SJSA1 (cell line): ENCODE data around the gene PYY. TPM values are rescaled to one million over a fixed set of nuclear protein-coding genes. Genes with fewer than 3 reads are reported as not detected.
A peak's percentile ranks its signal among the peaks of the same experiment; 100 is the strongest.
"Not testable (repeated sequence)": the region's sequence is repeated elsewhere in the genome, so short reads cannot be mapped to it uniquely, and the experiment has no call there.

Experiments used
- DNase-seq, 2 experiments: peaks; one replicate each; pipeline ENCODE4 v3.0.0-alpha.2; 2015 to 2020; ENCODE audit warnings: low spot score in 2 of 2, low read depth in 1 of 2
- H3K27ac ChIP-seq: fragments of 250-450 bp; sonication (Bioruptor Pico); 2 replicates; pipeline ENCODE4 v1.5.1; 2020; ENCODE audit warnings: mild to moderate bottlenecking, moderate library complexity
- H3K27me3 ChIP-seq: fragments of 250-450 bp; sonication (Bioruptor Pico); replicated peaks from 2 replicates; pipeline ENCODE4 v1.5.1; 2020; ENCODE audit warnings: mild to moderate bottlenecking, moderate library complexity
- H3K36me3 ChIP-seq: fragments of 250-450 bp; sonication (Bioruptor Pico); 2 replicates; pipeline ENCODE4 v1.5.1; 2020; ENCODE audit warnings: mild to moderate bottlenecking
- H3K4me1 ChIP-seq: fragments of 250-450 bp; sonication (Bioruptor Pico); replicated peaks from 2 replicates; pipeline ENCODE4 v1.6.1; 2021; ENCODE audit warnings: mild to moderate bottlenecking
- H3K4me3 ChIP-seq: fragments of 250-450 bp; sonication (Bioruptor Pico); 2 replicates; pipeline ENCODE4 v1.5.1; 2020; ENCODE audit warnings: mild to moderate bottlenecking
- H3K9me3 ChIP-seq: fragments of 250-450 bp; sonication (Bioruptor Pico); replicated peaks from 2 replicates; pipeline ENCODE4 v1.5.1; 2020; ENCODE audit warnings: mild to moderate bottlenecking
- total RNA-seq: library from RNA; depleted of rRNA; stranded (reverse); fragments of >200 nt; shearing (Covaris generic); gene quantifications from 2 replicates; pipeline ENCODE4 v1.2.3, GENCODE V29; 2014

Gene PYY
- total RNA-seq, 1 experiment from 2014 or later: not detected

GRCh38 chr17:43950554-43950953, 3.2 kb downstream of the PYY start:
- H3K4me3 ChIP-seq: no peak overlapping the region
- no peak for DNase-seq
- no peak overlapping the region for H3K27ac ChIP-seq
- H3K4me1 ChIP-seq: peaks cover 28% of the 10 kb centered on the region
- H3K27me3 ChIP-seq: no peaks in the 10 kb centered on the region
- H3K9me3 ChIP-seq: no peaks in the 10 kb centered on the region
- no peaks in the 10 kb centered on the region for H3K36me3 ChIP-seq

DNA sequence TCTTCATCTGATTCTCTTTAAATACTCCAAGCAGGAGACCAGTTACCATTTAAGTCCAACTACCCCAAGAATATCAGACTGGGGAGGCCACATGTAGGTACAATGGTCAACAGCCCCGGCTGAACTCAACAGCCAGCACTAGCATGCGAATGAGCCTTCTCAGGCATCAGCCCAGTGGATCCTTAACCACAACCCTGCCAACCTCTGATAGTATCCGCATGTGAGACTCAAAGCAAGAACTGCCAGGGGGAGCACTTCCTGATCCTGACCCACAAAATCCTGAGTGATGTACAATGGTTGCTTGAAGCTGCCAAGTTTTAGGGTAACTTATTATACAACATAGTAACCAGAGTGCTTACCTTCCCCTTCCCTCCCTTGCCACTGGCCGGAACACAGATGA, 4.0 kb downstream of the PYY start:
- no peaks in the 10 kb centered on the region for H3K36me3 ChIP-seq
- DNase-seq: no peak

DNA sequence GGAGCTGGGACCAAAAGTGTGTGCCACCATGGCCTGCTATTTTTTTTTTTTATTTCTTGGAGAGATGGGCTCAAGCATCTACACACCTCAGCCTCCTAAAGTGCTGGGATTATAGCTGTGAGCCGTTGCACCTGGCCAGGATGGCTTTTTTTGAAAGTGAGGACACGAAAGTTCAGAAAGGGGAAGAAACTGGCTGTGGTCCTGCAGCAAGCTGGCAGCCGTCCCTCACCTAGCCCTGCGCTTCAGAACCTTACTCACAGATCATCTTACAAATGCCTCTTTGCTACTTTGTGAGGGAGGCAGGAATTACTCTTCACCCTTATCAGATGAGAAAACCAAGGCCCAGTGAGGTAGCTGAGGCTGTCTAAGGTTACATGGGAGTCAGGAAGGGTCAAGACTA, 7.0 kb downstream of the PYY start:
- H3K27ac ChIP-seq: no peak overlapping the region
- H3K9me3 ChIP-seq: no peaks in the 10 kb centered on the region
- H3K36me3 ChIP-seq: no peaks in the 10 kb centered on the region
- H3K4me3 ChIP-seq: no peak overlapping the region
- peaks cover 16% of the 10 kb centered on the region for H3K4me1 ChIP-seq
- no peak for DNase-seq
- H3K27me3 ChIP-seq: no peaks in the 10 kb centered on the region

More for the DNA sequence above, 4.0 kb downstream of the PYY start:
- no peak overlapping the region for H3K27ac ChIP-seq
- H3K9me3 ChIP-seq: no peaks in the 10 kb centered on the region
- H3K27me3 ChIP-seq: no peaks in the 10 kb centered on the region
- peaks cover 28% of the 10 kb centered on the region for H3K4me1 ChIP-seq
- H3K4me3 ChIP-seq: no peak overlapping the region

DNA sequence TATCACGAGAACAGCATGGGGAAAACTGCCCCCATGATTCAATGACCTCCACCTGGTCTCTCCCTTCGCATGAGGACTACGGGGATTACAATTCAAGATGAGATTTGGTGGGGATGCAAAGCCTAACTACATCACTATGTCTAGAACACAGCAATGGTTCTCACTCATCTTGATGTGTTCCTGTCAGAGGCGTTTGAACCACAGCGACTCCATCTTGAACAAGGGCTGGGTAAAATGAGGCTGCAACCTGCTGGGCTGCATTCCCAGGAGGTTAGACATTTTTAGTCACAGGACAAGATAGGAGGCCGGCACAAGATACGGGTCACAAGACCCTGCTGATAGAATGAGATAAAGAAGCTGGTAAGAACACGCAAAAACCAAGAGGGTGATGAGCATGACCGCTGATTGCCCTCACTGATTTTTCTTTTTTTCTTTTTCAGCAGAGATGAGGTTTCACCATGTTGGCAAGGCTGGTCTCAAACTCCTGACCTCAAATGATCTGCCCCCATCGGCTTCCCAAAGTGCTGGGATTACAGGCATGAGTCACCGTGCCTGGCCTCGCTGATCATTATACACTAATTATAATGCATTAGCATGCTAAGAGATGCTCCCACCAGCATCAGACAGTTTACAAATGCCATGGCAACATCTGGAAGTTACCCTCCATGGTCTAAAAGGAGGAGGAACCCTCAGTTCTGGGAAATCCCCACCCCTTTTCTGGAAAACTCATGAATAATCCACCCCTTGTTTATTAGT, 8.5 kb downstream of the PYY start:
- DNase-seq: no peak
- H3K9me3 ChIP-seq: no peaks in the 10 kb centered on the region
- 0 out of 2 replicates have a peak, but pooled peaks cover 3% of the 10 kb centered on the region for H3K27me3 ChIP-seq
- H3K27ac ChIP-seq: no peak overlapping the region
- H3K4me1 ChIP-seq: peaks cover 8% of the 10 kb centered on the region
- no peak overlapping the region for H3K4me3 ChIP-seq
- no peaks in the 10 kb centered on the region for H3K36me3 ChIP-seq

GRCh38 chr17:43942051-43942685, 11.6 kb downstream of the PYY start, which contains the start of gene PPY:
Gene PPY, minus strand, starts transcription at chr17:43942476. Its CDS starts 822 bp downstream, at chr17:43941654.
- no peak for DNase-seq
- H3K27ac ChIP-seq: no peak within 1 kb of the TSS
- H3K4me3 ChIP-seq: no peak within 1 kb of the TSS
- H3K36me3 ChIP-seq: no peaks in the 10 kb centered on the region
- H3K9me3 ChIP-seq: no peaks in the 10 kb centered on the region
- H3K4me1 ChIP-seq: peaks cover 8% of the 10 kb centered on the region
- H3K27me3 ChIP-seq: peaks cover 21% of the 10 kb centered on the region

- H3K36me3 ChIP-seq: no peaks in the 10 kb centered on the region
- H3K27ac ChIP-seq: no peak overlapping the region
- DNase-seq: peak; percentile 62 to 74
These were observed 13.1 kb downstream of the PYY start for GRCh38 chr17:43940630-43941029.

GRCh38 chr17:43939886-43940285, 13.9 kb downstream of the PYY start:
- H3K9me3 ChIP-seq: no peaks in the 10 kb centered on the region
- H3K4me1 ChIP-seq: peaks cover 8% of the 10 kb centered on the region
- peaks cover 24% of the 10 kb centered on the region for H3K27me3 ChIP-seq
- H3K27ac ChIP-seq: no peak overlapping the region
- no peaks in the 10 kb centered on the region for H3K36me3 ChIP-seq
- no peak for DNase-seq
- H3K4me3 ChIP-seq: no peak overlapping the region

More at GRCh38 chr17:43940630-43941029, 13.1 kb downstream of the PYY start:
- Histone ChIP-seq H3K27me3 (peaks cover 24% of the 10 kb centered on the region), H3K9me3 (no peaks in the 10 kb centered on the region), H3K4me3 (no peak overlapping the region), H3K4me1 (peaks cover 8% of the 10 kb centered on the region)

- not testable (repeated sequence) for H3K4me3 ChIP-seq, H3K27ac ChIP-seq, H3K9me3 ChIP-seq, H3K36me3 ChIP-seq, DNase-seq, H3K4me1 ChIP-seq
- H3K27me3 ChIP-seq: peaks cover 26% of the 10 kb centered on the region
These were observed 14.3 kb downstream of the PYY start for GRCh38 chr17:43939452-43939851.

GRCh38 chr17:43938838-43939182, 14.9 kb downstream of the PYY start:
- no peak overlapping the region for H3K4me3 ChIP-seq
- H3K4me1 ChIP-seq: peaks cover 6% of the 10 kb centered on the region
- no peak overlapping the region for H3K27ac ChIP-seq
- H3K36me3 ChIP-seq: no peaks in the 10 kb centered on the region
- DNase-seq: no peak
- peaks cover 29% of the 10 kb centered on the region for H3K27me3 ChIP-seq
- H3K9me3 ChIP-seq: no peaks in the 10 kb centered on the region

GRCh38 chr17:43936434-43936833, 17.3 kb downstream of the PYY start:
- DNase-seq: no peak
- Histone ChIP-seq H3K27ac (no peak overlapping the region), H3K4me1 (peaks cover 6% of the 10 kb centered on the region), H3K27me3 (peaks cover 29% of the 10 kb centered on the region), H3K9me3 (no peaks in the 10 kb centered on the region), H3K4me3 (no peak overlapping the region), H3K36me3 (no peaks in the 10 kb centered on the region)

DNA sequence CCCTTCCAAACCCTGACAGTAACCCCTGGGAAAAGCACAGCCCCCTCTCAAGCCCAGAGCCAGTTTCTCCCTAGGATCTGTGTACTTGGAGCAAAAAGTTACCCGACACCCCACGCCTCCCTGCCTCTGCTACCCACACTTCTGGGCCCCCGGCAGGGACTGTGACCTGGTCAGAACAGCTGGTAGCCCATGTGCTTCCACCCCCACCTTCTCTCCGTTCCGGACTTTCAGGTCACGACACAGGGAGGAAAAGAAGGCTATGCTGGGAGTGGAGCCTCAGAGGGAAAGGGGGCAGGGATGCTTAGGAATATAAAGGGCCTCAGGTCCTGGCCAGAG, 17.8 kb downstream of the PYY start:
- Histone ChIP-seq H3K4me3 (no peak overlapping the region), H3K27ac (no peak overlapping the region), H3K27me3 (peaks cover 29% of the 10 kb centered on the region), H3K4me1 (peaks cover 6% of the 10 kb centered on the region), H3K9me3 (no peaks in the 10 kb centered on the region), H3K36me3 (no peaks in the 10 kb centered on the region)
- no peak for DNase-seq

DNA sequence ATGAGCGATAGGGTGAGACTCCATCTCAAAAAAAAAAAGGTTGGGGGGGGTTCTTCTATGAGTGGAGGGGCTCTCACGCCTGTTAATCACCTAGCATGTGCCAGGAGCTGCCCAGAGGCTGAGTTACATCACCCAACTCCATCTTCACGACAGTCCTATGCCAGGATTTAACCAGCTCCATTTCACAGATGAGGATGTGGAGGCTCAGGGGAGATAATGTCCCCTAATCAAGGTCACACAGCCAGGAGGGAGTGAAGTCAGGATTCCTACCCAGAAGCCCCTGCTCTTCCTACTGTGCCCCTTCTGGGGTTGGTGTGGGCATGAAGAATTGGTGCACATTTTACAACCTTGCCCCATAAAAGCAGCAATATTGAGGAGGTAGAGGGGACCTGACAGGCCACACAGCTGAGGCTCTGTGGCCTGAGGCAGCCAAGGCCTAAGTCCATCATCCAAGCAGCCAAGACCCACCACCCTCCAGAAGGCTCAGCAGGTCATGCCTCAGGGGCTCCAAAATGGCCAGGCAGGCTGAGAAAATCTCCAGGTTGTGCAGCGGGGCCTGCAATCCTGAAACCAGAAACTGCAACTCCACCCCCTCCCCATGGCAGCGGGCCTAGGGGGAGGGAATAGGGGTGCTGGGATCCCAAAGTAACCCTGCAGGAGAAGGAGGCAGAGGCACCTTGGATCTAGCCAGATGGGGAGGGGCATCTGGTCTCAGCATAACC, 18.4 kb downstream of the PYY start:
- H3K27me3 ChIP-seq: peaks cover 31% of the 10 kb centered on the region

GRCh38 chr17:43932923-43933322, 20.8 kb downstream of the PYY start:
- H3K4me1 ChIP-seq: peaks cover 3% of the 10 kb centered on the region
- H3K4me3 ChIP-seq: no peak overlapping the region
- peaks cover 39% of the 10 kb centered on the region for H3K27me3 ChIP-seq
- H3K9me3 ChIP-seq: no peaks in the 10 kb centered on the region
- no peaks in the 10 kb centered on the region for H3K36me3 ChIP-seq
- DNase-seq: no peak
- no peak overlapping the region for H3K27ac ChIP-seq

More for the DNA sequence above, 18.4 kb downstream of the PYY start:
- Histone ChIP-seq H3K9me3 (no peaks in the 10 kb centered on the region), H3K27ac (no peak overlapping the region), H3K36me3 (no peaks in the 10 kb centered on the region), H3K4me1 (peaks cover 6% of the 10 kb centered on the region), H3K4me3 (no peak overlapping the region)
- DNase-seq: no peak

GRCh38 chr17:43932357-43932756, 21.4 kb downstream of the PYY start:
- Histone ChIP-seq H3K27ac (no peak overlapping the region), H3K4me1 (no peaks in the 10 kb centered on the region), H3K9me3 (no peaks in the 10 kb centered on the region), H3K27me3 (peaks cover 36% of the 10 kb centered on the region), H3K36me3 (no peaks in the 10 kb centered on the region), H3K4me3 (no peak overlapping the region)
- no peak for DNase-seq
